HG02623 (cell line): ENCODE measurements around the gene NT5DC4.

Source experiments
- ATAC-seq: cut with Tn5 transposase; IDR thresholded peaks from one replicate; pipeline ENCODE4 v1.9.1; 2021; ENCODE audit warnings: moderate library complexity; ENCODE audit not compliant: unreplicated experiment

The NT5DC4 gene

GRCh38 chr2:112782234-112782799, 61.5 kb downstream of the NT5DC4 start:
- peak; percentile 88 for ATAC-seq

GRCh38 chr2:112783187-112783714, 62.4 kb downstream of the NT5DC4 start:
- no peak for ATAC-seq

GRCh38 chr2:112784199-112785189, 63.7 kb downstream of the NT5DC4 start, which contains the start of gene IL1A:
Gene IL1A, minus strand, starts transcription at chr2:112784493. Its CDS starts 723 bp downstream, at chr2:112783770.
- no peak for ATAC-seq

- no peak for ATAC-seq
These were observed 66.5 kb downstream of the NT5DC4 start for GRCh38 chr2:112787294-112787693.

GRCh38 chr2:112787729-112788393, 67.0 kb downstream of the NT5DC4 start:
- no peak for ATAC-seq

GRCh38 chr2:112788653-112789052, 67.8 kb downstream of the NT5DC4 start:
- ATAC-seq: no peak
